Esophagus muscularis mucosa (tissue), 3 donors: ENCODE measurements around the gene DNM3.

ENCODE experiments used
- POLR2A ChIP-seq: fragments of 450-650 bp; IDR thresholded peaks from one replicate; pipeline ENCODE4 v1.6.1; 2017; ENCODE audit warnings: antibody characterized with exemption, moderate library complexity, mild to moderate bottlenecking, low read depth
- POLR2AphosphoS5 ChIP-seq, 2 donors: sonication (generic); formaldehyde crosslinking; IDR thresholded peaks; one replicate each; pipeline ENCODE4 v1.6.1; 2017; ENCODE audit warnings: antibody characterized with exemption in 2 of 2
- TF ChIP-seq, protein P1 (sequence below), 3 experiments: fragments of 200-600 bp in 2 of 3; fragments of 450-650 bp in 1 of 3; sonication (generic) in 2 of 3; IDR thresholded peaks; one replicate each; pipeline ENCODE4 v1.5.1; 2017 to 2019; ENCODE audit warnings: antibody characterized with exemption in 3 of 3, mild to moderate bottlenecking in 2 of 3, moderate library complexity in 1 of 3

- TF ChIP-seq POLR2AphosphoS5 (IDR thresholded peaks at IDR 0.05) (no peak), POLR2A (no peak)
- TF ChIP-seq, protein P1, sequence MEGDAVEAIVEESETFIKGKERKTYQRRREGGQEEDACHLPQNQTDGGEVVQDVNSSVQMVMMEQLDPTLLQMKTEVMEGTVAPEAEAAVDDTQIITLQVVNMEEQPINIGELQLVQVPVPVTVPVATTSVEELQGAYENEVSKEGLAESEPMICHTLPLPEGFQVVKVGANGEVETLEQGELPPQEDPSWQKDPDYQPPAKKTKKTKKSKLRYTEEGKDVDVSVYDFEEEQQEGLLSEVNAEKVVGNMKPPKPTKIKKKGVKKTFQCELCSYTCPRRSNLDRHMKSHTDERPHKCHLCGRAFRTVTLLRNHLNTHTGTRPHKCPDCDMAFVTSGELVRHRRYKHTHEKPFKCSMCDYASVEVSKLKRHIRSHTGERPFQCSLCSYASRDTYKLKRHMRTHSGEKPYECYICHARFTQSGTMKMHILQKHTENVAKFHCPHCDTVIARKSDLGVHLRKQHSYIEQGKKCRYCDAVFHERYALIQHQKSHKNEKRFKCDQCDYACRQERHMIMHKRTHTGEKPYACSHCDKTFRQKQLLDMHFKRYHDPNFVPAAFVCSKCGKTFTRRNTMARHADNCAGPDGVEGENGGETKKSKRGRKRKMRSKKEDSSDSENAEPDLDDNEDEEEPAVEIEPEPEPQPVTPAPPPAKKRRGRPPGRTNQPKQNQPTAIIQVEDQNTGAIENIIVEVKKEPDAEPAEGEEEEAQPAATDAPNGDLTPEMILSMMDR (IDR thresholded peaks at IDR 0.05): no peak
Measured at GRCh38 chr1:171884475-171884874, 43.2 kb downstream of the DNM3 start.
